ENCODE data around the gene EPX. TPM values are rescaled to one million over a fixed set of nuclear protein-coding genes. Genes with fewer than 3 reads are reported as not detected.

EPX gene
- total and polyA plus RNA-seq, 4 donors: 0.14 to 0.96 TPM; not detected in 2

- DNase-seq (no peak), ATAC-seq (ENCODE audit: insufficient read depth, low FRiP score) (no peak)
- no peak overlapping the region for H3K27ac ChIP-seq (ENCODE audit: low read depth in 1 of 2, low read length in 1 of 2)
- TF ChIP-seq CTCF (IDR thresholded peaks at IDR 0.05; ENCODE audit: control extremely low read depth, extremely low read depth): no peak
- H3K9me3 ChIP-seq (ENCODE audit: control insufficient read depth in 4 of 4, insufficient read depth in 3 of 4, low read length in 3 of 4): no peaks in the 10 kb centered on the region
- WGBS, 2 donors: 69 to 84% methylated on average over 6 of the region's 6 CpGs
- no peak overlapping the region for H3K9ac ChIP-seq (ENCODE audit: insufficient read depth in 1 of 2, low read length in 2 of 2)
- peaks cover 0 to 45% (median 18%) of the 10 kb centered on the region in 3 donors for H3K27me3 ChIP-seq (ENCODE audit: control insufficient read depth in 3 of 3, insufficient read depth in 3 of 3, low read length in 2 of 3)
- H3K4me1 ChIP-seq (ENCODE audit: control insufficient read depth in 5 of 5, insufficient read depth in 5 of 5, low read length in 5 of 5): peaks cover 0 to 6% (median 0%) of the 10 kb centered on the region in 5 donors
- H3K36me3 ChIP-seq (ENCODE audit: control insufficient read depth in 4 of 4, insufficient read depth in 4 of 4, low read length in 4 of 4): no peaks in the 10 kb centered on the region
- no peak overlapping the region for H3K4me3 ChIP-seq
Observed at GRCh38 chr17:58244963-58245362, 52.4 kb downstream of the EPX start.

- H3K27me3 ChIP-seq (ENCODE audit: control insufficient read depth in 3 of 3, insufficient read depth in 3 of 3, low read length in 2 of 3): peaks cover 0 to 47% (median 18%) of the 10 kb centered on the region in 3 donors
- peaks cover 0 to 6% (median 0%) of the 10 kb centered on the region in 5 donors for H3K4me1 ChIP-seq (ENCODE audit: control insufficient read depth in 5 of 5, insufficient read depth in 5 of 5, low read length in 5 of 5)
- H3K36me3 ChIP-seq (ENCODE audit: control insufficient read depth in 4 of 4, insufficient read depth in 4 of 4, low read length in 4 of 4): no peaks in the 10 kb centered on the region
- 66 to 79% methylated on average over 10 of the region's 10 CpGs for WGBS, 2 donors
- no peak for ATAC-seq (ENCODE audit: insufficient read depth, low FRiP score)
- DNase-seq: no peak
- no peak for TF ChIP-seq CTCF (IDR thresholded peaks at IDR 0.05; ENCODE audit: control extremely low read depth, extremely low read depth)
- no peak overlapping the region for H3K27ac ChIP-seq (ENCODE audit: low read depth in 1 of 2, low read length in 1 of 2)
- H3K9ac ChIP-seq (ENCODE audit: insufficient read depth in 1 of 2, low read length in 2 of 2): no peak overlapping the region
- no peaks in the 10 kb centered on the region for H3K9me3 ChIP-seq (ENCODE audit: control insufficient read depth in 4 of 4, insufficient read depth in 3 of 4, low read length in 3 of 4)
- no peak overlapping the region for H3K4me3 ChIP-seq
Observed at GRCh38 chr17:58245428-58246103, 53.0 kb downstream of the EPX start.

- ATAC-seq (ENCODE audit: insufficient read depth, low FRiP score) (no peak), DNase-seq (no peak)
- H3K27ac ChIP-seq (ENCODE audit: low read depth in 1 of 2, low read length in 1 of 2): no peak overlapping the region
- no peak overlapping the region for H3K9ac ChIP-seq (ENCODE audit: insufficient read depth in 1 of 2, low read length in 2 of 2)
- peaks cover 0 to 46% (median 18%) of the 10 kb centered on the region in 3 donors for H3K27me3 ChIP-seq (ENCODE audit: control insufficient read depth in 3 of 3, insufficient read depth in 3 of 3, low read length in 2 of 3)
- WGBS, 2 donors: 86 to 87% methylated on average over 13 of the region's 13 CpGs
- no peak overlapping the region for H3K4me3 ChIP-seq
- peaks cover 0 to 6% (median 0%) of the 10 kb centered on the region in 5 donors for H3K4me1 ChIP-seq (ENCODE audit: control insufficient read depth in 5 of 5, insufficient read depth in 5 of 5, low read length in 5 of 5)
- H3K36me3 ChIP-seq (ENCODE audit: control insufficient read depth in 4 of 4, insufficient read depth in 4 of 4, low read length in 4 of 4): no peaks in the 10 kb centered on the region
- H3K9me3 ChIP-seq (ENCODE audit: control insufficient read depth in 4 of 4, insufficient read depth in 3 of 4, low read length in 3 of 4): no peaks in the 10 kb centered on the region
- no peak for TF ChIP-seq CTCF (IDR thresholded peaks at IDR 0.05; ENCODE audit: control extremely low read depth, extremely low read depth)
Observed at GRCh38 chr17:58246104-58246740, 53.7 kb downstream of the EPX start.
